Coronary artery (tissue), 2 donors: Measurements from ENCODE around the gene CIAO2A.
"Not testable (repeated sequence)": the region's sequence is repeated elsewhere in the genome, so short reads cannot be mapped to it uniquely, and the experiment has no call there.

ENCODE experiments used
- DNase-seq: peaks from one replicate; pipeline ENCODE4 v3.0.0-alpha.2; 2017; ENCODE audit warnings: low spot score
- H3K27ac ChIP-seq, 2 donors: fragments of 200-600 bp; sonication (generic); one replicate each; pipeline ENCODE4 v1.5.1; 2016 to 2019
- H3K4me3 ChIP-seq: fragments of 200-600 bp; sonication (generic); 2 replicates; pipeline ENCODE4 v1.5.1; 2016; ENCODE audit warnings: mild to moderate bottlenecking, moderate library complexity
- TF ChIP-seq, protein P1 (sequence below): fragments of 200-600 bp; sonication (generic); IDR thresholded peaks from one replicate; pipeline ENCODE4 v1.5.1; 2019; ENCODE audit warnings: antibody characterized with exemption

Gene CIAO2A

GRCh38 chr15:64125978-64126377 is 32.3 kb upstream of the CIAO2A start:
- DNase-seq = no peak
- Histone ChIP-seq H3K4me3 (no peak overlapping the region), H3K27ac (no peak overlapping the region)
- TF ChIP-seq, protein P1, sequence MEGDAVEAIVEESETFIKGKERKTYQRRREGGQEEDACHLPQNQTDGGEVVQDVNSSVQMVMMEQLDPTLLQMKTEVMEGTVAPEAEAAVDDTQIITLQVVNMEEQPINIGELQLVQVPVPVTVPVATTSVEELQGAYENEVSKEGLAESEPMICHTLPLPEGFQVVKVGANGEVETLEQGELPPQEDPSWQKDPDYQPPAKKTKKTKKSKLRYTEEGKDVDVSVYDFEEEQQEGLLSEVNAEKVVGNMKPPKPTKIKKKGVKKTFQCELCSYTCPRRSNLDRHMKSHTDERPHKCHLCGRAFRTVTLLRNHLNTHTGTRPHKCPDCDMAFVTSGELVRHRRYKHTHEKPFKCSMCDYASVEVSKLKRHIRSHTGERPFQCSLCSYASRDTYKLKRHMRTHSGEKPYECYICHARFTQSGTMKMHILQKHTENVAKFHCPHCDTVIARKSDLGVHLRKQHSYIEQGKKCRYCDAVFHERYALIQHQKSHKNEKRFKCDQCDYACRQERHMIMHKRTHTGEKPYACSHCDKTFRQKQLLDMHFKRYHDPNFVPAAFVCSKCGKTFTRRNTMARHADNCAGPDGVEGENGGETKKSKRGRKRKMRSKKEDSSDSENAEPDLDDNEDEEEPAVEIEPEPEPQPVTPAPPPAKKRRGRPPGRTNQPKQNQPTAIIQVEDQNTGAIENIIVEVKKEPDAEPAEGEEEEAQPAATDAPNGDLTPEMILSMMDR = no peak

DNA sequence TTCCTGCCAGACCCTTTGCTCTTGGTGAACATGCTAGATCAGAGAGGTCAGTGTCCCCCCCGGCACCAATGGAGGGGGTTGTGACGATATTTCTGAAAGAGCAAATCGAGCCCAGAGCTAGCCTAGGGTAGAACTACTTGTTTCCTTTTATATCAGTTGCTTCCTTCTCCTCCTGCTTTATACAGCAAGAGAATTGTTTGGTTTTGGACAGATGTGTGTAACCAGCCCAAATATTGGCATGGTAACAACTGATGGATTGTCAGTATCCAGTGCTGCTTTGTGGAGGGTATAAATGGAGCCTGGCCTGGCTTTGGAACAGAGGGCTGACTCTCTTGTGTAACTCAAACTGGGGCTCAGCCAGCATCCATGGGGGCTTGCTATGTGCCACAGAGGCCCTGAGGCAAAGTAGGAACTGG is 29.3 kb upstream of the CIAO2A start:
- H3K4me3 ChIP-seq = no peak overlapping the region
- no peak for DNase-seq
- no peak overlapping the region for H3K27ac ChIP-seq
- TF ChIP-seq, protein P1 = no peak

DNA sequence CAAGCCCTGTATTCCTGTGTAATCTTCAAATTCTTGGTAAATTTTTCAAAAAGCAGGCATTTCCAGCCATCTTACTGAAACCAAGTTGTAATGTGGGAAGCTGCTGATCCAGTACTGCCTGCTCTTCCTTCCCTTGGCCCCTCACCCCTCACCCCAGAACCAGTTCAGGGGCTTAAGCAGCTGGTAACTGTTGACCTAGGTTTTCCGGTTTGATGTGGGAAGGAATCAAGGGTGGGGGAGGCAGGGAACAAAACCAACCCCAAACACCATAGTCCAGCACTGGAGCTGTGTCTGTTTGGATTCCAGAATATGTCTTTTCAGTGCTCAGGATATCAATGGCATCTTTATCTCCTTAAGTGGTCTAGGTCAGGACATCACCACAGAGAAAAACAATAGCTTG is 28.8 kb upstream of the CIAO2A start:
- Histone ChIP-seq H3K4me3 (no peak overlapping the region), H3K27ac (no peak overlapping the region)
- TF ChIP-seq, protein P1 = no peak
- DNase-seq = no peak

- Histone ChIP-seq H3K27ac (no peak overlapping the region), H3K4me3 (no peak overlapping the region)
- no peak for DNase-seq
- TF ChIP-seq, protein P1 = no peak
These were observed 28.0 kb upstream of the CIAO2A start for GRCh38 chr15:64121614-64122013.

- H3K27ac ChIP-seq, DNase-seq: not testable (repeated sequence)
These were observed 26.7 kb upstream of the CIAO2A start for GRCh38 chr15:64120322-64120721.

DNA sequence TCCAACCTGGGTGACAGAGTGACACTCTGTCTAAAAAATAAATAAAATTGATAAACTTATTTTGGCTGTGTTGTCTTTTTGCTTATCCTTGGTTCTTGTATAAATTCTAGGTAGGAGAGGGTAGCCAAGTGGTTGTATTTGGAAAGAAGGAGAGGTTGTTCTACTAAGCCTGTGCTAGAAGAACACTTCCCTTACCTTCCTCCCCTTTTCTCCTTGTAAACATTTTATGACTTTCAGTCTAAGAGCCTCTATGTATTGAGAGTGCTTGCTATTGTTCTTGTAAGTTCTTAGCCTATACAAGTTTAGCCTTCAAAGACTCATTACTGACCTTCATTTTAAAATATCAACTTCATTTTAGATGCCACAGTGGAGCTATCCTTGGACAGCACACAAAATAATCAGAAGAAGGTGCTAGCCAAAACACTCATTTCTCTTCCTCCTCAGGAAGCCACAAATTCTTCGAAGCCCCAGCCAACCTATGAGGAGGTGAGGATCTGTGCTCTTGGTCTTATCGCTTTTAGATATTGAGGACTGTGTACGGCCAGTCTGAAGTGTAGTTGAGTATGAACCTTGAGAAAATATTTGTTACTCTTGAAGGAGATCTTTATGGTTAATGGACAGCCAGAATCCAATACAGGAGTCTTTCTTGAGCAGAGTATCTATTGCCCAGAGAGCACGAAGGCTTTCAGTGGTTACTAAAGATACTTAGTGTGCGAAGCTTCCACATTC is 24.3 kb upstream of the CIAO2A start:
- no peak overlapping the region for H3K27ac ChIP-seq
- no peak for DNase-seq
- TF ChIP-seq, protein P1 = no peak
- no peak overlapping the region for H3K4me3 ChIP-seq

More at GRCh38 chr15:64120322-64120721, 26.7 kb upstream of the CIAO2A start:
- H3K4me3 ChIP-seq = not testable (repeated sequence)

DNA sequence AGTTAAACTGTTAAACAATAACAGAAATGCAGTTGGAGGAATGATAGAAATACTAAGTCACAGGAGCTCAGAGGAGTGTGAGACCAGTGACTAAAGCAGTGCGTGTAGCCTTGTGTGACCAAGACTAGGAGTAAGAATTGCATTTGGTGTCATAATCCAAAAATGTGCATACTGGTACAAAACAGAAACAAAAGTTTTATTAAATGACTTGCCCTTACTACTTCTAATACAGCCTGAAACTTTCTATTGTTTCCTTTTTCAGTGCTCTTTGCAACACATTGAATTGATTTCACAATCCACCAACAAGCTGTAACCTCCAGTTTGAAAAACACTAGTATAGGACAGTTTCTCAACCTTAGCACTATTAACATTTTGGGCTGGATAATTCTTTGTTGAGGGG is 19.3 kb upstream of the CIAO2A start:
- TF ChIP-seq, protein P1 = no peak
- no peak overlapping the region for H3K27ac ChIP-seq
- H3K4me3 ChIP-seq = no peak overlapping the region
- DNase-seq = no peak
